PFSK-1 (cell line): ENCODE measurements around the gene NXN.

Experiments
- FOXP2 ChIP-seq: optimal IDR thresholded peaks from 2 replicates; pipeline ENCODE3; 2011; ENCODE audit warnings: borderline replicate concordance, control low read depth, inconsistent platforms; ENCODE audit not compliant: insufficient read depth; ENCODE audit errors: extremely low read length, extremely low read depth
- POLR2AphosphoS5 ChIP-seq: IDR thresholded peaks from 2 replicates; pipeline ENCODE4 v1.6.1; 2012; ENCODE audit warnings: low read depth, mild to moderate bottlenecking, control low read depth, low read length, moderate library complexity
- REST ChIP-seq, 2 experiments: IDR thresholded peaks; 2 replicates each; pipeline versions ENCODE4 v1.6.1 to v1.8.0; 2011 to 2012; ENCODE audit warnings: low read depth in 2 of 2, low read length in 2 of 2, control low read depth in 1 of 2, inconsistent platforms in 1 of 2, mild to moderate bottlenecking in 1 of 2, moderate library complexity in 1 of 2; ENCODE audit not compliant: insufficient read depth in 1 of 2
- SIN3A ChIP-seq: IDR thresholded peaks from 2 replicates; pipeline ENCODE4 v1.6.1; 2012; ENCODE audit warnings: mild to moderate bottlenecking, low read length, moderate library complexity, borderline replicate concordance; ENCODE audit not compliant: insufficient read depth
- TAF1 ChIP-seq: IDR thresholded peaks from 2 replicates; pipeline ENCODE4 v1.6.1; 2012; ENCODE audit warnings: low read length, control low read depth, borderline replicate concordance; ENCODE audit not compliant: insufficient read depth

The NXN gene

DNA sequence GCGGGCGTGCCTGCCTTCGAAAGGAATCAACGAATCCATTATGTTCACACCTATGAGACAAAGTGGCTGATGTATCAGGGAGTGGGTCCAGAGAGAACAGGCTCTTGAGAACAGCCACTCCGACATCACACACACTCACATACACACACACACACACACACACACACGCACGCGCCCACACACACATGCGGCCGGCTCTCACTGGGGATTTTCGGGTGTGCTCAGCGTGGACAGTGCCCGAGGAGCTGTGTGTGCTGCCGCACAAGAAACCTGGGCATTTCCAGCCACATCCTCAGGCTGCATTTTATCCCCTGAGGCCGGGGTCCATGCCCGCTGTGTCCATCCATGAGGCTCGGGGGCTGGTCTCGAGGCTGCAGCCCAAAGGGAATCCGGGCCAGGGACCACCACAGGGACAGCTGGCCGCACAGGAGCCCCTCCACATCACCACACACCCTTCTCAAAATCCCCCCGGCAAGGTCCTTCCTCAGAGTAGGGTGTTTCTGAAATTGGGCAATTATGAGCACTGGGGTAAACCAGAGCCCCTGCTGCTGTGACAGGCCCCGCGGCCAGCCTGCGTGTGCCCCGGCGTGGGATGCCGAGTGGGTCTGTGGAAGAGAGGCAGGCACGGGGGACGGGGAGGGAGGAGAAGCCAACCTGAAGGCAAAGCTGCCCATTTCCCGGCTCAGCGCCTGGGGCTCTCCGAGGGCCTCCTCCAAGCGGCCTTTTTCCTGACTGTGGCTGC is 172.6 kb downstream of the NXN start:
- TF ChIP-seq REST (IDR thresholded peaks at IDR 0.05; ENCODE audit: insufficient read depth in 1 of 2, low read depth in 2 of 2, low read length in 2 of 2) = no peak
- TF ChIP-seq POLR2AphosphoS5 = no peak
- TF ChIP-seq SIN3A = no peak
- TF ChIP-seq TAF1 = no peak
- TF ChIP-seq FOXP2 = no peak

GRCh38 chr17:806346-806745 is 173.2 kb downstream of the NXN start:
- TF ChIP-seq POLR2AphosphoS5 = no peak

DNA sequence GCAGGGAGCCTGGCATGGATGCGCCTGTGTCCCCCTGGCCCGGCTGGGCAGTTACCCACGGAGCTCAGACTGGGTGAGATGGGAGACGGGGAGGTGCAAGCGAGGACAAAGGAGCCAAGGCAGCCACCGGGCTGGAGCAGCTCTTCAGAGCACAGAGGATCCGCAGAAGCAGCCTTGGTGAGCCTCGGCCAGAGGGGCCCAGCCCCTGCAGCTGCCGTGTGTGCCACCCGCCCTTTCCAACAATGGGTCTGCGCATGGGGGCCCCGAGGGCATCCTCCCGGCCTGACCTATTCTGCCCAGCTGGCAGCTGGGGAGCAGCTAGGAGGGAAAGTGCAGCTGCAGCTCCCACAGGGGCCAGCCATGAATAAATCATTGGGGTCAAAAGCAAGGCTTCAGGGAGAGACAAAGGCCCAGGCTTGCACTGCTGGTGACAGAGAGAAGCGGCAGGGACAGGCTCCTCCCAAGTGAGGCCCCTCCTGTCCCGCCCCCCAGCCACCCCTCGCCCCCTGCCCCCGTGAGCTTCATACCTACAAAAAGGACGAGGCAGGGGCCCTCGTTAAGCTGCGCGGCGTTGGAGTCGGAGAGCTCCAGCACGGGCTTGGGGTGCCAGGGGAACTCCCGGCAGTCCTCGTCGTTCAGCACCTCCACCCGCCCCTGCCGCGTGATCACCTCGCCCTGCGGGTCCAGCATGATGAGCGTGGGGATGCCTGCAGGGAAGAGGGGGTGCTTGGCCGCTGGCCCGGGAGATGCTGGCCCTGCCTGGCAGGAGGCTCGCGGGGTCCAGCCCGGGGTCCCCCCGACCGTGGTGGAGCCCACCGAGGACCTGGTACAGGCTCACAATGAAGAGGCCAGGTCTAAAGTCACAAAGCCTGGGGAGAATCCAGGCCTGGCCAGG is 174.8 kb downstream of the NXN start:
- TF ChIP-seq SIN3A (no peak), POLR2AphosphoS5 (no peak), TAF1 (no peak), FOXP2 (no peak), REST (IDR thresholded peaks at IDR 0.05; ENCODE audit: insufficient read depth in 1 of 2, low read depth in 2 of 2, low read length in 2 of 2) (no peak)

DNA sequence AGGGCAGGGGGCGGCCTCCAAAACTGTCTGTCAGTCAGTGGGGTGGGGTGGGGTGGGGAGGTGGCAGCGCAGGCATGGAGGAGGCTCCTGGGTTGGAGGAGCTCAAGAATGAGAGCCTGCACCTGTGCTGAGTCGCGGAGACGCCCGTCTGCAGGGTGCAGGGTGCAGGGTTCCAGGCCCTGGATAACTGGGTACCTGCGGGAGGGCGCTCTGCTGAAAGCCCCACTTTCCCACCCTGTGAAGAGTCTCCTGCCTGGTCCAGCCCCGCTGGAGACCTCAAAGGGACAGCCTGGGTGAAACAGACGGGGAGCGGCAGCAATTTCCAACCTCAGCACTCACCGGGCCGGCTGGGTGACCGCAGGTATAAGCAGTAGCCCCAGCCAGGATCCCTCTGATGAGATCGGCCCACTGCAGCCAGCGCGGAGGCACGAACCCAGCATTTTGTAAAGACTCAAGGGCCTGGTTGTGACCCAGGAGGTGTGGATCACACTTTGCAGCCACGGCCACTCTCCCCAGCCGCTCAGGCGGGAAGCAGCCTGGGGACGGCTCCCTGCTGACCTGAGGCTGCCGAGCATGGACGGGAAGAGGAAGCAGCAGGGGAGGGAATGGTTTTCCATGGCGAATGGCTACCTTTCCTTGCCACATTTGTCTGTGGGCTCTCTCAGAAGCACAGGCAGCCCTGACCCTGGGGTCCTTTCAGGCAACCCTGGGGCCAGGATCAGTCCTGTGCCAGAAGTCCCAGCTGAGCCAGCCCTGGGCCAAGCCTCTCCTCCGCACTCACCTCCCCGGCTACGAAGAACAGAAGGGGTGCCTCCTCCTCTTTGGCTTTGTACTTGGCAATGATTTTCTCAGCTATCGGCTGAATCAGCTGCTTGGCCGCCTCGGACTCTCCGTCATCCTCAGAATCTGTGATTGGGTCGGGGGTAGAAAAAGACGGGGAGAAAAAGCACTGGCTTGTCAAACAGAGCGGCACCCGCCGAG is 176.4 kb downstream of the NXN start:
- TF ChIP-seq TAF1 = no peak
- TF ChIP-seq SIN3A = no peak
- no peak for TF ChIP-seq REST (IDR thresholded peaks at IDR 0.05; ENCODE audit: insufficient read depth in 1 of 2, low read depth in 2 of 2, low read length in 2 of 2)
- no peak for TF ChIP-seq FOXP2
- no peak for TF ChIP-seq POLR2AphosphoS5

DNA sequence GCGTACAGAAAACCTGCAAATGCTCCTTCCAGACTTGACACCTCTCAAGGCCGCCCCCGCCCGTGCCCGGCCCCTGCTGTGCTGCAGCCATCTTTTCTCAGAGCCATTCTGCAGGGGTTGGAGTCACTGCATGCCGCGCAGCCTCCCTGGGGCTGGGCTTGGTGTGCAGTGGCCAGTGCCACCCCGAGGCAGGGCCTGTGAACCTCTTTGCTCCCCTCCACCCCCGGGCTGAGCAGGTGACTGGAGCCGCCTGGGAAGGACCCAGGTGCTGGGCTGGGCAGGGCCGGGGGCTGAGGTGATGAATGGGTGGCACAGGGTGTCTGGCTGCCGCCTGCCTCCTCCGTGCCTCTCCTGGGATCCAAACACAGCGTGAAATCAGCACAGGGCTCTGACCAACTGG is 177.1 kb downstream of the NXN start:
- TF ChIP-seq SIN3A (no peak), TAF1 (no peak), POLR2AphosphoS5 (no peak), FOXP2 (no peak), REST (IDR thresholded peaks at IDR 0.05; ENCODE audit: insufficient read depth in 1 of 2, low read depth in 2 of 2, low read length in 2 of 2) (no peak)
